HG02885 (cell line): ENCODE measurements around the gene ZMYM4.
"Not testable (repeated sequence)": the region's sequence is repeated elsewhere in the genome, so short reads cannot be mapped to it uniquely, and the experiment has no call there.

Experiments
- ATAC-seq: cut with Tn5 transposase; IDR thresholded peaks from one replicate; pipeline ENCODE4 v1.9.1; 2021; ENCODE audit warnings: mild to moderate bottlenecking; ENCODE audit not compliant: unreplicated experiment, poor library complexity

ZMYM4 gene

GRCh38 chr1:35319988-35320713 is 51.6 kb downstream of the ZMYM4 start:
- ATAC-seq = no peak

GRCh38 chr1:35320937-35321336 is 52.4 kb downstream of the ZMYM4 start:
- ATAC-seq = no peak

GRCh38 chr1:35324486-35324885 is 56.0 kb downstream of the ZMYM4 start:
- no peak for ATAC-seq

GRCh38 chr1:35326246-35326866 is 57.8 kb downstream of the ZMYM4 start:
- no peak for ATAC-seq

GRCh38 chr1:35331618-35332017 is 63.1 kb downstream of the ZMYM4 start:
- not testable (repeated sequence) for ATAC-seq

GRCh38 chr1:35334485-35334884 is 66.0 kb downstream of the ZMYM4 start:
- no peak for ATAC-seq

GRCh38 chr1:35340519-35340918 is 72.0 kb downstream of the ZMYM4 start:
- ATAC-seq = no peak

- no peak for ATAC-seq
Observed at GRCh38 chr1:35345439-35345981, 77.0 kb downstream of the ZMYM4 start.

- ATAC-seq = no peak
Observed at GRCh38 chr1:35350872-35351271, 82.4 kb downstream of the ZMYM4 start.

- no peak for ATAC-seq
Observed at GRCh38 chr1:35359995-35360394, 91.5 kb downstream of the ZMYM4 start.

GRCh38 chr1:35361638-35362037 is 93.1 kb downstream of the ZMYM4 start:
- no peak for ATAC-seq

GRCh38 chr1:35364741-35365140 is 96.2 kb downstream of the ZMYM4 start:
- ATAC-seq = no peak

- ATAC-seq = no peak
Observed at GRCh38 chr1:35367914-35368313, 99.4 kb downstream of the ZMYM4 start.

- no peak for ATAC-seq
Observed at GRCh38 chr1:35369922-35370671, 101.6 kb downstream of the ZMYM4 start.

GRCh38 chr1:35371506-35371905 is 103.0 kb downstream of the ZMYM4 start:
- no peak for ATAC-seq

GRCh38 chr1:35377555-35377954 is 109.0 kb downstream of the ZMYM4 start:
- ATAC-seq = no peak

GRCh38 chr1:35379317-35380000 is 111.0 kb downstream of the ZMYM4 start:
- no peak for ATAC-seq

- not testable (repeated sequence) for ATAC-seq
Observed at GRCh38 chr1:35380111-35380510, 111.6 kb downstream of the ZMYM4 start.

GRCh38 chr1:35382107-35382506 is 113.6 kb downstream of the ZMYM4 start:
- ATAC-seq = no peak

- no peak for ATAC-seq
Observed at GRCh38 chr1:35386290-35386689, 117.8 kb downstream of the ZMYM4 start.
